ENCODE measurements around the gene PEX14. TPM values are rescaled to one million over a fixed set of nuclear protein-coding genes. Genes with fewer than 3 reads are reported as not detected.

The PEX14 gene
- total and polyA plus RNA-seq, 8 donors, result 8.2 to 26.3 (median 12.6) TPM

DNA sequence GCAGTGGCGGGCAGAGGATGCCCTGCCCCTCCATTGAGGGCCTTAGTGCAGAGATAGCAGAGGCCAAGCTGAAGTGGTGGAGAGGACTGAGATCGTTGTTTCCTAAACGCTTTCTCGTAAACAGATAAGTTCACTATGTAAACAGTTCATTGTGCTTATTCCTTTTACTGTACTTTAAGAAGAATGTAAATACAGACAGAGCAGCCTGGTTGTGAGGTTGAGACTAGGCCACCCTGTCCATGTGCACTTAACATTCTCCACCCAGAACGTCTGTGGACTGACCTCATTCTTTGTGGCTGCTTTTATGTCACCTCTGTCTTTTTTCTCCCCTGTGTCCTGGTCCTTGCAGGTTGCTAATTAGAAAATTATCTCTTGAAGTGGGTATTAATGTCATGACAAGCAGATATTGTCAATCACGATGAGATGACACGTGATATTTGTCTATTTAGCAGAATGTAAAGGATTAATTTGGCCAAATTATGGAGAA is 36.0 kb upstream of the PEX14 start:
- intact Hi-C loops (cut with DNase I; ENCODE audit: low total_unique reads), result loop anchor here (10.0 kb wide), 1 partner anchor 56 kb away; no protein-coding TSS in a partner anchor
- Histone ChIP-seq H3K4me3 (no peak overlapping the region), H3K27me3 (no peaks in the 10 kb centered on the region), H3K36me3 (peaks cover 4 to 29% (median 18%) of the 10 kb centered on the region in 4 donors), H3K9me3 (no peaks in the 10 kb centered on the region), H3K4me1 (peaks cover 0 to 3% (median 0%) of the 10 kb centered on the region in 4 donors), H3K27ac (no peak overlapping the region)
- DNase-seq, result no peak
- 34 to 55% (median 49%) methylated on average over 7 of the region's 7 CpGs for WGBS, 5 donors
- TF ChIP-seq EP300 (IDR thresholded peaks at IDR 0.05) (no peak), POLR2A (IDR thresholded peaks at IDR 0.05) (no peak), POLR2AphosphoS5 (IDR thresholded peaks at IDR 0.05) (no peak)
- TF ChIP-seq, protein P1, sequence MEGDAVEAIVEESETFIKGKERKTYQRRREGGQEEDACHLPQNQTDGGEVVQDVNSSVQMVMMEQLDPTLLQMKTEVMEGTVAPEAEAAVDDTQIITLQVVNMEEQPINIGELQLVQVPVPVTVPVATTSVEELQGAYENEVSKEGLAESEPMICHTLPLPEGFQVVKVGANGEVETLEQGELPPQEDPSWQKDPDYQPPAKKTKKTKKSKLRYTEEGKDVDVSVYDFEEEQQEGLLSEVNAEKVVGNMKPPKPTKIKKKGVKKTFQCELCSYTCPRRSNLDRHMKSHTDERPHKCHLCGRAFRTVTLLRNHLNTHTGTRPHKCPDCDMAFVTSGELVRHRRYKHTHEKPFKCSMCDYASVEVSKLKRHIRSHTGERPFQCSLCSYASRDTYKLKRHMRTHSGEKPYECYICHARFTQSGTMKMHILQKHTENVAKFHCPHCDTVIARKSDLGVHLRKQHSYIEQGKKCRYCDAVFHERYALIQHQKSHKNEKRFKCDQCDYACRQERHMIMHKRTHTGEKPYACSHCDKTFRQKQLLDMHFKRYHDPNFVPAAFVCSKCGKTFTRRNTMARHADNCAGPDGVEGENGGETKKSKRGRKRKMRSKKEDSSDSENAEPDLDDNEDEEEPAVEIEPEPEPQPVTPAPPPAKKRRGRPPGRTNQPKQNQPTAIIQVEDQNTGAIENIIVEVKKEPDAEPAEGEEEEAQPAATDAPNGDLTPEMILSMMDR (IDR thresholded peaks at IDR 0.05), result no peak

DNA sequence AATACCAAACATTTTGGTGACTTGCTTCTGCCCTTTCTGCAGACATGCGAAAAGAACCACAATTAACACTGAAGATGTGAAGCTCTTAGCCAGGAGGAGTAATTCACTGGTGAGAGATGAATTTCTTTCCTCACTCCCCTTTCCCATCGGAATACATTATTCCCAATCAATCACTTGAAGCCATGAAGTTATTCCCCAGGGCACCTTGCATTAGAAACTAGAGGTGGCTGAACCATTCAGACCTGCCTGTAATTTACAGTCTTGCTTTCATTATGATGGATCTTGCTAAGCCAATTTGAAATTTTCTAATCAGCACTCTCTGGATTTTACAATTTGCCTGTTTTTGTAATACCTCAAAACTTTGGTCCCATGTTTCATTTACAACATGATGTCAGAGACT is 34.4 kb upstream of the PEX14 start:
- Histone ChIP-seq H3K27me3 (no peaks in the 10 kb centered on the region), H3K27ac (no peak overlapping the region), H3K9me3 (no peaks in the 10 kb centered on the region), H3K36me3 (peaks cover 4 to 39% (median 22%) of the 10 kb centered on the region in 4 donors), H3K4me3 (no peak overlapping the region), H3K4me1 (peaks cover 0 to 3% (median 0%) of the 10 kb centered on the region in 4 donors)
- intact Hi-C loops (cut with DNase I; ENCODE audit: low total_unique reads), result no loop called here
- TF ChIP-seq POLR2A (IDR thresholded peaks at IDR 0.05), result no peak
- TF ChIP-seq, protein P1 (IDR thresholded peaks at IDR 0.05), result no peak
- TF ChIP-seq EP300 (IDR thresholded peaks at IDR 0.05), result no peak
- no peak for TF ChIP-seq POLR2AphosphoS5 (IDR thresholded peaks at IDR 0.05)
- 95 to 100% (median 98%) methylated on average over 2 of the region's 2 CpGs for WGBS, 5 donors
- no peak for DNase-seq

DNA sequence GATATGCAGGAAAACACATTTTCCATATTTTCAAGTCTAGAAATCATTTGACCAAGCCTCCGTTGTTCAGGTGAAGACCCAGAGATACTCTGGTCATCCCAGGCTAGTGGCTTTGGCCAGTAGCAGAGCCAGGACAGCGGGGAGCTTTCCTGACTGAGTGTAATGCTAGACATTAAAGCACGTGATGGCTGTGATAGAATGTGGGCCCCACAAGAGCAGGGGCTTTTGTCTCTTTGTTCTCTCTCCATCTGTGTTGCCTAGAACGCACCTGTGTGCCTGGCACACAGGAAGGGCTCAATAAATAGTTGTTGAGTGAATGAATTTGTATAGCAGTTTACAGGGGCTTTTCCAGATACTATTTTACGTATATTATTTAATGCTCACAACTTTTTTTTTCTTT is 34.0 kb upstream of the PEX14 start:
- peaks cover 0 to 3% (median 0%) of the 10 kb centered on the region in 4 donors for H3K4me1 ChIP-seq
- H3K27me3 ChIP-seq, result no peaks in the 10 kb centered on the region
- H3K27ac ChIP-seq, result no peak overlapping the region
- H3K9me3 ChIP-seq, result no peaks in the 10 kb centered on the region
- H3K4me3 ChIP-seq, result no peak overlapping the region
- intact Hi-C loops (cut with DNase I; ENCODE audit: low total_unique reads), result no loop called here
- TF ChIP-seq EP300 (IDR thresholded peaks at IDR 0.05) (no peak), POLR2AphosphoS5 (IDR thresholded peaks at IDR 0.05) (no peak), POLR2A (IDR thresholded peaks at IDR 0.05) (no peak)
- TF ChIP-seq, protein P1 (IDR thresholded peaks at IDR 0.05), result no peak
- WGBS, 5 donors, result 95 to 96% (median 96%) methylated on average over 5 of the region's 5 CpGs
- no peak for DNase-seq
- peaks cover 4 to 41% (median 21%) of the 10 kb centered on the region in 4 donors for H3K36me3 ChIP-seq

DNA sequence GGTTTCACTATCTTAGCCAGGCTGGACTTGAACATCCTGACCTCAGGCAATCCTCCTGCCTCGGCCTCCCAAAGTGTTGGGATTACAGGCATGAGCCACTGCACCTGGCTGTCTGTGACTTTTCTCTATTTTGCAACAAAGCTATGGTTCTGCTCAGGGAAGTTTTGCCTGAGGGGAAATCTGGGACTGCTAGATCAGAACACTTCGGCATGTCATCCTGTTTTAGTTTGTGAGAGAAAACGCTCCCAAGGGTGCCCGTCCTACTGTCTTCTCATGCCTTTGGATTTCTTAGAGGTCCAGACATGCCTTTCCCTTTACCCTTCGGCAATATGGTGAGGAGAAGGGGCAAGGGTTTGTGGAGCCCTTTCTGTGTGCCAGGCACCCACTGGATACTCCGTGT is 30.5 kb upstream of the PEX14 start:
- Histone ChIP-seq H3K4me3 (no peak overlapping the region), H3K27me3 (no peaks in the 10 kb centered on the region), H3K36me3 (peaks cover 4 to 41% (median 21%) of the 10 kb centered on the region in 4 donors), H3K4me1 (no peaks in the 10 kb centered on the region), H3K27ac (no peak overlapping the region), H3K9me3 (no peaks in the 10 kb centered on the region)
- WGBS, 5 donors, result 89 to 96% (median 94%) methylated on average over 6 of the region's 6 CpGs
- intact Hi-C loops (cut with DNase I; ENCODE audit: low total_unique reads), result no loop called here
- TF ChIP-seq EP300 (IDR thresholded peaks at IDR 0.05) (no peak), POLR2AphosphoS5 (IDR thresholded peaks at IDR 0.05) (no peak), POLR2A (IDR thresholded peaks at IDR 0.05) (no peak)
- TF ChIP-seq, protein P1 (IDR thresholded peaks at IDR 0.05), result no peak
- DNase-seq, result no peak
